ENCODE results near the gene ATRN. TPM values are rescaled to one million over a fixed set of nuclear protein-coding genes. Genes with fewer than 3 reads are reported as not detected.

Gene ATRN
- total RNA-seq, 1 experiment from 2014 or later = 28.3 TPM

DNA sequence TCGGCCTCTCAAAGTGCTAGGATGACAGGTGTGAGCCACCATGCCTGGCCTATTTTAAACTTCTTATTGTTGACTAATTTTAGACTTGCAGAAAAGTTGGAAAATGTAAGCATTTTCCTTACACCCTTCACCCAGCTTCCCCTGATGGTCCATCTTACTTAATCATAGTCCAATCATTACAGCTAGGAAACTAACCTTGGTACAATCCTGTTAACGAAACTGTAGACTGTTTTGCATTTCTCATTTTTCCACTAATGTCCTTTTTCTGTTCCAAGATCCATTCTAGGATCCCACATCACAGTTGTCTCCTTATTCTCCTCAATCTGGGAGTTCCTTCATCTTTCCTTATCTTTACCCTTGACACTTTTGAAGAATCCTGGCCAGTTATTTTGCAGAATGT is 193.0 kb downstream of the ATRN start:
- H3K27ac Mint-ChIP-seq (ENCODE audit: unreplicated experiment) = no peak overlapping the region
- TF ChIP-seq CTCF (IDR thresholded peaks at IDR 0.05; ENCODE audit: unreplicated experiment) = no peak
- CTCF ChIA-PET = no interaction called here
- H3K4me1 Mint-ChIP-seq (ENCODE audit: low read depth, unreplicated experiment) = no peaks in the 10 kb centered on the region
- no peak for DNase-seq
- BruUV-seq (replicated peaks) = no TSS peak
- no peaks in the 10 kb centered on the region for H3K9me3 Mint-ChIP-seq (ENCODE audit: low read depth, unreplicated experiment)
- no peaks in the 10 kb centered on the region for H3K36me3 Mint-ChIP-seq (ENCODE audit: insufficient read depth, unreplicated experiment)
- H3K4me3 Mint-ChIP-seq (ENCODE audit: low read depth, unreplicated experiment) = no peak overlapping the region
- intact Hi-C loops (cut with micrococcal nuclease; ENCODE audit: unreplicated experiment) = no loop called here
- peaks cover 47% of the 10 kb centered on the region for H3K27me3 Mint-ChIP-seq (ENCODE audit: unreplicated experiment)

DNA sequence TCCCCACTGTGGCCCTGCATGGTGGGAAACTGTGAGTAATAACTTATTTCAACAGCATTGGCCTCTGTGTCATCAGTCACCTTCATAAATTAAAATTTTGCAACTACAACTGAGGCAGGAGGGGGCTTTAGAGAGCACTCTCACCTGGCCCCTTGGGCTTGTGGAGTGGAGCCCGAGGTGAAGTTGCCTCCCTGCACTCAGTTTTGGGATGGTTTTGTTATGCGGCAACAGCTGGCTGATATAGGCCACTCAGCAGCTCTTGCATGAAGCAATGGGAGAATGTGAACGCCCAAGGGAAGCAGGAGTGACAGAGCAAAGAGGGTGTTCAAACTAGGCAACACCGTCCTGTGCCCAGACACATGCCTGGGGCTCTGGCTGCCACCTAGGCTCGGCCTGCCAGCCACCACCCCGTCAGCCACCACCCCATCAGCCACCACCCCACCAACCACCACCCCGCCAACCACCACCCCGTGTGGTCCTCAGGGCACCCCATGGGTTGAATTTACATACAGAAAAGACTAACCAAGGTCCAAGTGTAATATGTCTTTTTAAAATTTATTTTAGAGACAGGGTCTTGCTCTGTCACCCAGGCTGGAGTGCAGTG is 196.7 kb downstream of the ATRN start:
- H3K27ac Mint-ChIP-seq (ENCODE audit: unreplicated experiment) = no peak overlapping the region
- no TSS peak for BruUV-seq (replicated peaks)
- DNase-seq = no peak
- no peaks in the 10 kb centered on the region for H3K9me3 Mint-ChIP-seq (ENCODE audit: low read depth, unreplicated experiment)
- no peak for TF ChIP-seq CTCF (IDR thresholded peaks at IDR 0.05; ENCODE audit: unreplicated experiment)
- H3K36me3 Mint-ChIP-seq (ENCODE audit: insufficient read depth, unreplicated experiment) = no peaks in the 10 kb centered on the region
- CTCF ChIA-PET = no interaction called here
- no peaks in the 10 kb centered on the region for H3K4me1 Mint-ChIP-seq (ENCODE audit: low read depth, unreplicated experiment)
- intact Hi-C loops (cut with micrococcal nuclease; ENCODE audit: unreplicated experiment) = no loop called here
- peaks cover 62% of the 10 kb centered on the region for H3K27me3 Mint-ChIP-seq (ENCODE audit: unreplicated experiment)
- H3K4me3 Mint-ChIP-seq (ENCODE audit: low read depth, unreplicated experiment) = no peak overlapping the region

DNA sequence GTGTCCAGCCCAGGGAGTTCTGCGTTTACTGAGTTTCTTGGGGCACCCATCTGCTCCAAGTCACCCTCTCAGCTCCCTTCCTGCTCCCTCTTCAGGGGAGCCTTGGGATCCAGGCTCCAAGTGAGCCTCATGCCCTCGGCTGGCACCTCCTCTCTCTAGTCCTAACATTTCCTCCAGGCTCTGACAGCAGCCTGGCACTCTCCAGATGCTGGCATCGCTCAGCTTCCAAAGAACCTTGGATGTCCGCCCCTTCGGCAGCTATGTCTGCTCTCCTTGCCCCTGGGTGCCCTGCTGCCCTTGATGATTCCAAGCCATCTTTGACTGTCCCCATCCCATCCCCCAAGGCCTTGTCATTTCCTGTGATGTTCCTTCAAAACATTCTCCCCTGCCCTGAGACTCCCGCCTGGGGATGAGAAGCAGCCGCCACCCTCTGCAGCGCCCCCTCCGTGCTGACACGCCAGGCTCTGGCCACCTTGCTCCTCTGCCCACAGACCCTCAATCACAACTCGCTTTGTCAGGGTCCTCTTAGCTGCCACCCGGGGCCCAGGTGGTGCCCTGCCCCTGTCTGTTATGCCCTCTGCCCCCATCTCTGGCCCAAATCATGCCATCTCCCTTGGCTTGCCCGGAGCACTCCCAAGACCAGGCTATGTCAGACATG is 199.0 kb downstream of the ATRN start:
- Mint-ChIP-seq H3K4me3 (ENCODE audit: low read depth, unreplicated experiment) (no peak overlapping the region), H3K36me3 (ENCODE audit: insufficient read depth, unreplicated experiment) (no peaks in the 10 kb centered on the region), H3K27me3 (ENCODE audit: unreplicated experiment) (peaks cover 53% of the 10 kb centered on the region), H3K4me1 (ENCODE audit: low read depth, unreplicated experiment) (no peaks in the 10 kb centered on the region), H3K27ac (ENCODE audit: unreplicated experiment) (no peak overlapping the region), H3K9me3 (ENCODE audit: low read depth, unreplicated experiment) (no peaks in the 10 kb centered on the region)
- intact Hi-C loops (cut with micrococcal nuclease; ENCODE audit: unreplicated experiment) = no loop called here
- no peak for DNase-seq
- TF ChIP-seq CTCF (IDR thresholded peaks at IDR 0.05; ENCODE audit: unreplicated experiment) = no peak
- CTCF ChIA-PET = no interaction called here
- no TSS peak for BruUV-seq (replicated peaks)

DNA sequence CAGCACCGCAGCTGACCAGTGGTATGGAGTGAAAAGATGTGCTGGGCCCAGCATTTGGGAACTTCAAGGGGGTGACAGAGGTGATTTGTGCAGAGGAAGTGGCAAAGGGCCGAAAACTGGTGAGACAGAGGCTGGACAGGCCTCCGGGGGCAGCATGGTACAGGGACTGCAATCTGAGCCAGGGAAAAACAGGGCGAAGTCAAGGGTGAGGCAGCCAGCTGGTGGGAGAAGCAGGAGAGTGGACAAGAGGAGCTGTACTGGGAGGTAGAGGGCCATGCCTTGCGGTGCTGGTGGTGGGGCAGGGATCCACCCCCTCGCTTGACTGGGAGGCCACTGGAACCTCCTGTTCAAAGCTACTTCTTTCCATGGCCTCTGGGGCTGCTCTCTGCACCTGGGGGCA is 199.7 kb downstream of the ATRN start:
- Mint-ChIP-seq H3K36me3 (ENCODE audit: insufficient read depth, unreplicated experiment) (no peaks in the 10 kb centered on the region), H3K27ac (ENCODE audit: unreplicated experiment) (no peak overlapping the region), H3K4me3 (ENCODE audit: low read depth, unreplicated experiment) (no peak overlapping the region), H3K4me1 (ENCODE audit: low read depth, unreplicated experiment) (no peaks in the 10 kb centered on the region), H3K9me3 (ENCODE audit: low read depth, unreplicated experiment) (no peaks in the 10 kb centered on the region), H3K27me3 (ENCODE audit: unreplicated experiment) (peaks cover 60% of the 10 kb centered on the region)
- no TSS peak for BruUV-seq (replicated peaks)
- CTCF ChIA-PET = no interaction called here
- peak; percentile 9 for DNase-seq
- TF ChIP-seq CTCF (IDR thresholded peaks at IDR 0.05; ENCODE audit: unreplicated experiment) = no peak
- intact Hi-C loops (cut with micrococcal nuclease; ENCODE audit: unreplicated experiment) = no loop called here

All from Calu3 (cell line).